Neural cell (in vitro differentiated cells): Measurements from ENCODE around the gene GOLGA2. TPM values are rescaled to one million over a fixed set of nuclear protein-coding genes. Genes with fewer than 3 reads are reported as not detected.

Source experiments
- H2AFZ ChIP-seq: fragments of 200-600, 300-800 bp; sonication (generic), shearing (Covaris generic); 2 replicates; pipeline ENCODE4 v1.6.0; 2014; ENCODE audit warnings: low read depth, mild to moderate bottlenecking, antibody characterized with exemption, low read length, moderate library complexity
- H3F3A ChIP-seq: fragments of 200-600 bp; shearing (Covaris generic); 2 replicates; pipeline ENCODE4 v1.6.1; 2016; ENCODE audit warnings: mild to moderate bottlenecking, moderate library complexity, mixed read lengths, antibody characterized with exemption, low read length; ENCODE audit not compliant: insufficient read depth, poor library complexity, severe bottlenecking
- H3K27ac ChIP-seq: fragments of 200-600, 300-800 bp; sonication (generic), shearing (Covaris generic); 2 replicates; pipeline ENCODE4 v1.5.1; 2014; ENCODE audit warnings: mild to moderate bottlenecking, low read length, moderate library complexity
- H3K27me3 ChIP-seq: fragments of 300-800, 200-600 bp; sonication (generic), shearing (Covaris generic); 2 replicates; pipeline ENCODE4 v1.6.0; 2014; ENCODE audit warnings: mild to moderate bottlenecking, low read depth, low read length, moderate library complexity; ENCODE audit not compliant: insufficient read depth
- H3K36me3 ChIP-seq: fragments of 300-800, 200-600 bp; sonication (generic), shearing (Covaris generic); 2 replicates; pipeline ENCODE4 v1.5.1; 2014; ENCODE audit warnings: mild to moderate bottlenecking, antibody characterized with exemption, low read length, moderate library complexity; ENCODE audit not compliant: insufficient read depth
- H3K4me2 ChIP-seq: fragments of 300-800, 200-600 bp; sonication (generic), shearing (Covaris generic); 2 replicates; pipeline ENCODE4 v1.6.0; 2014; ENCODE audit warnings: mild to moderate bottlenecking, low read length
- H3K4me3 ChIP-seq: fragments of 300-800, 200-600 bp; sonication (generic), shearing (Covaris generic); 2 replicates; pipeline ENCODE4 v1.5.1; 2014; ENCODE audit warnings: mild to moderate bottlenecking, low read length, moderate library complexity
- H3K79me2 ChIP-seq: fragments of 200-600 bp; shearing (Covaris generic); replicated peaks from 2 replicates; pipeline ENCODE4 v1.6.0; 2014; ENCODE audit warnings: mild to moderate bottlenecking, low read length, moderate library complexity; ENCODE audit not compliant: insufficient read depth
- H3K9ac ChIP-seq: fragments of 300-800, 200-600 bp; sonication (generic), shearing (Covaris generic); 2 replicates; pipeline ENCODE4 v1.6.1; 2016; ENCODE audit warnings: mild to moderate bottlenecking, low read length, mixed read lengths
- H3K9me2 ChIP-seq: fragments of 200-600 bp; shearing (Covaris generic); 2 replicates; pipeline ENCODE4 v1.6.1; 2016; ENCODE audit warnings: mild to moderate bottlenecking, low read length, mixed read lengths; ENCODE audit not compliant: insufficient read depth
- H3K9me3 ChIP-seq: fragments of 200-600, 300-800 bp; sonication (generic), shearing (Covaris generic); 2 replicates; pipeline ENCODE4 v1.6.1; 2016; ENCODE audit warnings: mild to moderate bottlenecking, mixed run types, low read length, moderate library complexity, mixed read lengths
- H4K20me1 ChIP-seq: fragments of 200-600 bp; shearing (Covaris generic); 2 replicates; pipeline ENCODE4 v1.6.1; 2016; ENCODE audit warnings: mild to moderate bottlenecking, mixed run types; ENCODE audit not compliant: insufficient read depth
- CTCF ChIP-seq: fragments of 450-650 bp; IDR thresholded peaks from 2 replicates; pipeline ENCODE4 v1.5.1; 2014; ENCODE audit warnings: antibody characterized with exemption, mild to moderate bottlenecking, moderate library complexity; ENCODE audit not compliant: poor library complexity, severe bottlenecking
- EP300 ChIP-seq: fragments of 450-650 bp; conservative IDR thresholded peaks from 2 replicates; pipeline ENCODE4 v1.6.1; 2014; ENCODE audit warnings: antibody characterized with exemption, mild to moderate bottlenecking, moderate library complexity; ENCODE audit not compliant: poor library complexity, severe bottlenecking
- EZH2 ChIP-seq: fragments of 200-600, 300-800 bp; shearing (Covaris generic), sonication (generic); IDR thresholded peaks from 2 replicates; pipeline ENCODE4 v1.6.1; 2014; ENCODE audit warnings: antibody characterized with exemption, low read length, borderline replicate concordance, mild to moderate bottlenecking; ENCODE audit not compliant: insufficient read depth, poor library complexity, severe bottlenecking
- MXI1 ChIP-seq: fragments of 450-650 bp; conservative IDR thresholded peaks from 2 replicates; pipeline ENCODE4 v1.6.1; 2014; ENCODE audit warnings: antibody characterized with exemption, mild to moderate bottlenecking; ENCODE audit not compliant: poor library complexity, severe bottlenecking
- POLR2AphosphoS5 ChIP-seq: IDR thresholded peaks from 2 replicates; pipeline ENCODE4 v1.6.1; 2012
- RAD21 ChIP-seq: fragments of 450-650 bp; conservative IDR thresholded peaks from 2 replicates; pipeline ENCODE4 v1.6.1; 2014; ENCODE audit warnings: antibody characterized with exemption, mild to moderate bottlenecking, moderate library complexity
- REST ChIP-seq: IDR thresholded peaks from 2 replicates; pipeline ENCODE4 v1.6.1; 2012; ENCODE audit warnings: borderline replicate concordance
- SMC3 ChIP-seq: fragments of 450-650 bp; conservative IDR thresholded peaks from 2 replicates; pipeline ENCODE4 v1.6.1; 2014; ENCODE audit warnings: antibody characterized with exemption, mild to moderate bottlenecking, moderate library complexity; ENCODE audit not compliant: poor library complexity
- TAF1 ChIP-seq: IDR thresholded peaks from 2 replicates; pipeline ENCODE4 v1.6.1; 2012; ENCODE audit warnings: low read depth
- polyA plus RNA-seq: library from polyadenylated mRNA; depleted of rRNA; stranded (reverse); fragments of >200 nt; gene quantifications from 2 replicates; pipeline ENCODE4 v1.2.3, GENCODE V29; 2014

The GOLGA2 gene
- polyA plus RNA-seq, 1 donor from 2014 or later: 46.3 TPM

GRCh38 chr9:128258326-128258725 is 17.5 kb downstream of the GOLGA2 start:
- Histone ChIP-seq H2AFZ (no peak overlapping the region), H3F3A (no peaks in the 10 kb centered on the region), H3K9me3 (no peaks in the 10 kb centered on the region), H3K79me2 (no peaks in the 10 kb centered on the region), H3K27me3 (no peaks in the 10 kb centered on the region), H4K20me1 (no peaks in the 10 kb centered on the region), H3K27ac (no peak overlapping the region), H3K9ac (no peak overlapping the region), H3K9me2 (no peaks in the 10 kb centered on the region), H3K36me3 (no peaks in the 10 kb centered on the region), H3K4me3 (no peak overlapping the region), H3K4me2 (no peak overlapping the region)
- TF ChIP-seq EZH2 (no peak), CTCF (no peak), POLR2AphosphoS5 (no peak), SMC3 (no peak), REST (no peak), RAD21 (no peak), EP300 (no peak), TAF1 (no peak), MXI1 (no peak)

- H3K27ac ChIP-seq: no peak overlapping the region
- H2AFZ ChIP-seq: no peak overlapping the region
- no peaks in the 10 kb centered on the region for H3K79me2 ChIP-seq
- H3K27me3 ChIP-seq: no peaks in the 10 kb centered on the region
- H3K9ac ChIP-seq: no peak overlapping the region
- no peak overlapping the region for H3K4me2 ChIP-seq
- H3K9me3 ChIP-seq: no peaks in the 10 kb centered on the region
- TF ChIP-seq EP300 (no peak), EZH2 (no peak)
- no peaks in the 10 kb centered on the region for H3F3A ChIP-seq
- no peaks in the 10 kb centered on the region for H3K9me2 ChIP-seq
- no peaks in the 10 kb centered on the region for H4K20me1 ChIP-seq
- H3K36me3 ChIP-seq: no peaks in the 10 kb centered on the region
- no peak overlapping the region for H3K4me3 ChIP-seq
Measured at GRCh38 chr9:128257907-128258306, 17.9 kb downstream of the GOLGA2 start.
